Activated CD4-positive, CD25-positive, alpha-beta regulatory T cell treated with anti-CD3 and anti-CD28 coated beads, Interleukin-2, amount 50 U/mL, for 72 hours (primary cell): ENCODE data around the gene PCNX3.

ENCODE experiments used
- DNase-seq: peaks from one replicate; pipeline ENCODE4 v3.0.0; 2021

Gene PCNX3

DNA sequence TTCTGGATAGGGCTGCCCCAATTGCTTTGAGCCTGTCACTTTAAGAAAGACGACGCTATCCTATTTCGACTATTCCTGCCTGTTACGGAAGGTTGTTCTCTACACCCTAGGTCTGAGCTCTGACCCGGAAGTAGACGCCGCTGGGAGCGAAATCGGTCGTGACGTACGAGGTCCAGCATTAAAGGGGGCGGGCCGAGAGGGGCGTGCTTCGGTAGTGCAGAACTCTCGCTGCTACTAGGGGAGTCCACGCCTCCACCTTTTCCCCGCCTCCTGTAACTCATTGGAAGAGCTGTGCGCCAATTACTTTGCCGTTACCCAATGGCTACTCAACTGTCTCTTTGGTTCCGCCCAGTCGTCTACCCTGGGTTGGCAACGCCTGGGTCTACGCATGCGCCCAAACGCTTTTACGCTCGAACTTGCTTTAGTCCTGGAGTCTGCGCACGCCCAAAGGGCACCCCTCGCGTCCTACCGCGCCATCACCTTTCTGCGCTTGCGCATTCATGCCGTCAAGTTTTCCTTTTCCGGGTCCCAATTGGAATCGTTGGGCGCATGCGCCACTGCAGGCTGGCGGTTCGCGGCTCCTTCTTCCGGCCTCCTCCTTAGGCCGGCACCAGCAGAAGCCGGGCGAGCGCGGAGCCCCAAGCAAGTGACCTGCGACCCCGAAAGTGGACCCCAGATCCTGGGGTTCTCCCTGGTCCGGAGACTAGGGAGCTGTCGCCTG is at the start of gene PCNX3:
Gene PCNX3, plus strand, starts transcription at position 548 of the 721 bp plus-strand sequence. CDS start 536 bp downstream, outside the sequence.
- peak; percentile 99 for DNase-seq

- no peak for DNase-seq
Observed at GRCh38 chr11:65569164-65569972, 46.2 kb upstream of the PCNX3 start.

GRCh38 chr11:65569973-65570918 is 45.3 kb upstream of the PCNX3 start, which contains the start of gene ZNRD2:
ZNRD2 (plus strand) TSS chr11:65570477; CDS start chr11:65570492, 15 bp downstream.
- peak; percentile 97 for DNase-seq

- no peak for DNase-seq
Observed at GRCh38 chr11:65571420-65571819, 44.2 kb upstream of the PCNX3 start.

GRCh38 chr11:65571940-65572339 is 43.6 kb upstream of the PCNX3 start:
- no peak for DNase-seq

- DNase-seq, result peak; percentile 80
Observed at GRCh38 chr11:65572356-65573051, 43.1 kb upstream of the PCNX3 start, which contains the start of gene FAM89B. FAM89B (plus strand) TSS chr11:65572538; CDS start chr11:65572670, 132 bp downstream.

DNA sequence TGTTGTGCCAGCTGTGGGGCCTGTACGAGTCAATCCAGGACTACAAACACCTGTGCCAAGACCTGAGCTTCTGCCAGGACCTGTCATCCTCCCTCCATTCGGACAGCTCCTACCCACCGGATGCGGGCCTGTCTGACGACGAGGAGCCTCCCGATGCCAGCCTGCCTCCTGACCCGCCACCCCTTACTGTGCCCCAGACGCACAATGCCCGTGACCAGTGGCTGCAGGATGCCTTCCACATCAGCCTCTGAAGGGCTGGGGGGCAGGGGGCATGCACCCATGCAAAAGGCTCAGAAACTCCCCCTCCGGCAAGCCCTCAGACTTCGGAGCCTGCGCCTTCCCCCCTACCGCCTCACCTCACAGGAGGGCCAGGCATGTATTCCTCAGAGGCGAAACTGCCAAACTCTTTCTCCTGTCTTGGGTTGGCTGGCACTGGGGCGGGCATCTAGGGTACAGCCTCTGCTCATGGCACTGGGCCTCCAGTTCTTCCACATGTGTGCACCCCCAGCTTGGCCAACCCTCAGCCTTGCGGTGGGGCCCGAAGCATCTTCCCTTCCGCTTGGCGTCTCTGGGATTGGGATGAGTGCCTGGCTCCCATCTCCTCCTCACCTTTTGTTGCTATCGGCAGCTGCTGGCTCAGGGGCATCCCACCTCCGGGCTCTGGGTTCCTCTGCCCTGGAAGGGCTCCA is 42.0 kb upstream of the PCNX3 start:
- DNase-seq, result no peak

- peak; percentile 87 for DNase-seq
Observed at GRCh38 chr11:65574109-65574810, 41.3 kb upstream of the PCNX3 start.

DNA sequence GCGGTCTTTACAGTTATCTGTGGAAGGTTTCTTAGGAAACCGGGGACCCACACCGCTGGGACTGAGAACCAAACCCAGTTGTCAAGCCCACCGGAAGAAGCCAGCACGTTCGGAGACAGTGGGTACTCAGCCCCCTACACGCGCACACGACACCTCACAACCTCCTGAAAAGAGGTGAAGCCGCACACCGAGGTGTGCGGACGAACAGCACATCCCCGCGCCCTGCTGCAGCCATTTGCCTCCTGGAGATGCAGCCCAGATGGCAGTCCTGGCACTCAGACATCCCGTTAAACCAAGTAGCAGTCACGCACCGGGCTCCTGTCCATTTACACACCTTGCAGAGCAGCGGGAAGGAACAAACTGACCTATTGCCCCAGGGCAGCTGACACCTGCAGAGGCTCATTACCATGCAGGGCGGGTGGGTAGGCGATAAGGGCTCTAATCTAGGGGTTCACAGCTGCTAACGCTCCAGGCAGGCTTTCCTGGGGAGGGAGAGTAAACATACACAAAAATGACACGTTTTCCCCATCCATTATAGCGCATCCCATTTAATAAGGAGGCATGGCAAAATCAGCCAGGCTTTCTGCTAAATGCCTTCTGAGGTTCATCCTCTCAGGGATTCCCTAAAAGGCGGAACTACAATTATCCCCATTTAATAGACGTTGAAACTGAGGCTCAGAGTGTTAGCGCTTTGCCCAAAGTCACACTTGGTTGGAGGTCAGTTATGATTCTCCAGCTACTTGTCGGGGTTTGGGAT is 40.6 kb upstream of the PCNX3 start:
- DNase-seq, result no peak

DNA sequence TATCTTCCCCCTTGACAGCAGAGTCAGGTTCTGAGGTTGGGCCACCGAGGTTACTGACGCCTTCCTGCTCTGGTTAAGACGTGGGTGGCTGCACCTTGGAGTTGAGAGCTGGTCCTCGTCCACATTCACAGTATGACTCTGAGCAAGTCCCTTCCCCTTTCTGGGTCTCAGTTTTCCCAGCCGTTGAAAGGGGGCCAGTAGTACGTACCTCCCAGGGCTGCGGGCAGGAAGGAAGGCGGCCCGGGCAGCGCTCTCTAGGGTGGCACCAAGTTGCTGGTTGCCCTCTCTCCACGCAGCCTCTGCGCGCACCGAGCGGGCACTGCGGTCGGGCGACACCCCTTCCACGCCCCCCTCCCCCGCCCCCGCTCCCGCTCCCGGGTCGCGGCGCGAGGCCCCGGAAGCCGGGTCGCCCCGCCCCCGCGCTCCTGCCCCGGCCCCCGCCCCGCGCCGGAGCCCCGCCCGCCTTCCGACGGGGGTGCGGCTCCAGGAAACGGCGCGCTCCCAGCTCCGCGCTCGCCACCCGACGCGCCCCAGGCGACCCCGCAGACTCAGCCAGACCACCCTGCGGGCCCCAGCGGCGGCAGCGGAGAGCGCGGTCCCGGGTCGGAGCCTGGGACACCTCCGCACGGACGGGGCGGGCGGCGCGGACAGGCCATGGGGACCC is 39.9 kb upstream of the PCNX3 start, which contains the start of gene EHBP1L1:
Gene EHBP1L1, plus strand, starts transcription at position 486 of the 664 bp plus-strand sequence. CDS start 250 bp downstream, outside the sequence.
- DNase-seq, result peak; percentile 74

- no peak for DNase-seq
Observed at GRCh38 chr11:65576232-65576866, 39.2 kb upstream of the PCNX3 start.

DNA sequence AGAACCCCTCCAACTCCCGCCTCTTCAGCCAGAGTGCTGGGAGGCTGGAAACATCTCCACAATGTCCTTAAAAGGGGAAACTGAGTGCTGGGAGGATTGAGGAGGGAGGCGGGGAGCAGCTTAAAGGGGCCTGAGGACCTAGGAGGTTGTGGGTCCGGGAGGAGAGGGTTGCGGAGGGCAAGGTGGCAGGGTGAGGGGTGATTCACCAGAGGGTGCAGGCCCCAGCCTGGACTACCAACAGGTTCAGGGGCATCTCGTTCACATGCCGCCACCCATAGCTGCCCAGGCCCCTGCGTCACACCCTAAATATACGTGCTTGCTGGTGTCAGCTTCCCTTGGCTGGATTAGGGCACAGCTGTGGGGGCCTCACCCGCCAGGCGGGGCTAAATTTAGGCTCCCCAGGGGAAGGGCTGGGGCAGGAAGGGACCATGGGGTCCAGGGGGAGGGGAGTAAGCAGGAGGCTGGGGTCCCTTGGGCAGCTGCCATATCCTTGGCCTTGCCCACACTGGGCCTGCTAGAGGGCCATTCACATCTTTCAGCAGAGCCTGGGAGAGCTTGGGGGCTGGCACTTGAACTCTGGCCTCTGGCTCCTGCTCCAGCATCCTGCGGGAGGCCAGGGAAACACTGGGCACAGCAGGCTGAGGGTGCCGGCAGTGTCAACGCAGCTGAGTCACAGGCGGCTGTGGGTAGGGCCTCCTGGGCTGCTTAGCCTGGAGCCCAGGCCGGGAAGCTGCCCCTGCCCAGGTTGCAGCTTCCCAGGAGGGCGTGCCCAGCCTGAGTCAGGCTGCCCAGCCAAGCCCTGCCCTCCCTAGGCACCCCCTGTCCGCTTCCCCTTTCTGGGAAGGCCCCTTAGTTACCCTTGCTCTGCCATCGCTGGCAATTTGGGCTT is 38.5 kb upstream of the PCNX3 start:
- DNase-seq, result no peak

GRCh38 chr11:65577756-65578109 is 37.8 kb upstream of the PCNX3 start:
- DNase-seq, result no peak

DNA sequence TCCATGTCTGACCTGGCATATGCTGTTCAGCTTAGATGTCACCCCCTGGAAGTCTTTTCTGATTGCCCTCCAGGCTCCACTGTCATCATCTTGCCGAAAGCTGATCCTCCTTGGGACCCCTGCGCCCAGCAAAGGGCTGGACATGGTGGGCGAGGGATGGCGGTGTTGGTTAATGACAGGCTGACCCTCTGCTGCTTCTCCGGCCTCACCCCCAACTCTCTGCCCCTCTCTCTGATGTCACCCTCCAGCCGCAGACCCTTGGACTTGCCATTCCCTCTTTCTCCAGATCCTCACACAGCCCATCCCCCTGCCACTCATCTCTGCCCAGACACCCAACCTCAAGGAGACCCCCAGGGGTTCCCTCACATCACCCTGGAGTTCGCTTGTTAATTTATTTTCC is 37.4 kb upstream of the PCNX3 start:
- no peak for DNase-seq

GRCh38 chr11:65578667-65579066 is 36.9 kb upstream of the PCNX3 start:
- no peak for DNase-seq

- no peak for DNase-seq
Observed at GRCh38 chr11:65579291-65579690, 36.3 kb upstream of the PCNX3 start.

DNA sequence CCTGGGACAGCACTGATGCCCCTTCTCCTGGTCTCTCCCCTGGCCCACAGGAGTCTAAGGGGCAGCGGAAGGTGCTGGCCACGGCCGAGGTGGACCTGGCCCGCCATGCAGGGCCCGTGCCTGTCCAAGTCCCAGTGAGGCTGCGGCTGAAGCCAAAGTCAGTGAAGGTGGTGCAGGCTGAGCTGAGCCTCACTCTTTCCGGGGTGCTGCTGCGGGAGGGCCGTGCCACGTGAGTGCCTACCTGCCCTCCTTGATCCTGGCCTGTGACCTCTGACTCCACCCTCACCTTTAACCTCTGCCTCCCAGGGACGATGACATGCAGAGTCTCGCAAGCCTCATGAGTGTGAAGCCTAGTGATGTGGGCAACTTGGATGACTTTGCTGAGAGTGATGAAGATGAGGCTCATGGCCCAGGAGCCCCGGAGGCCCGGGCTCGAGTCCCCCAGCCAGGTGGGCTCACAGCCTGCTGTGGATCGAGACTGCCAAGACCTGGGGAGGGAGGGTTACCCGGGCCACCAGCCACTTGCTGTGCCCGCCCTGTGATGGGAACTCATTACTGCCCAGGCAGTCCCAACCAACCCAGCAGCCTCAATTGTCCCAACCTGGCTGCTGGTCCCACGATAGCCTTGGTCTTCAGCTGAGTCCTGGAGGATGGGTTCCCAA is 35.4 kb upstream of the PCNX3 start:
- no peak for DNase-seq
